ENCODE results near the gene HMGCS2. TPM values are rescaled to one million over a fixed set of nuclear protein-coding genes. Genes with fewer than 3 reads are reported as not detected.
A peak's percentile ranks its signal among the peaks of the same experiment; 100 is the strongest.
"Not testable (repeated sequence)": the region's sequence is repeated elsewhere in the genome, so short reads cannot be mapped to it uniquely, and the experiment has no call there.

Gene HMGCS2
- total RNA-seq, 2 donors from 2014 or later, result not detected

DNA sequence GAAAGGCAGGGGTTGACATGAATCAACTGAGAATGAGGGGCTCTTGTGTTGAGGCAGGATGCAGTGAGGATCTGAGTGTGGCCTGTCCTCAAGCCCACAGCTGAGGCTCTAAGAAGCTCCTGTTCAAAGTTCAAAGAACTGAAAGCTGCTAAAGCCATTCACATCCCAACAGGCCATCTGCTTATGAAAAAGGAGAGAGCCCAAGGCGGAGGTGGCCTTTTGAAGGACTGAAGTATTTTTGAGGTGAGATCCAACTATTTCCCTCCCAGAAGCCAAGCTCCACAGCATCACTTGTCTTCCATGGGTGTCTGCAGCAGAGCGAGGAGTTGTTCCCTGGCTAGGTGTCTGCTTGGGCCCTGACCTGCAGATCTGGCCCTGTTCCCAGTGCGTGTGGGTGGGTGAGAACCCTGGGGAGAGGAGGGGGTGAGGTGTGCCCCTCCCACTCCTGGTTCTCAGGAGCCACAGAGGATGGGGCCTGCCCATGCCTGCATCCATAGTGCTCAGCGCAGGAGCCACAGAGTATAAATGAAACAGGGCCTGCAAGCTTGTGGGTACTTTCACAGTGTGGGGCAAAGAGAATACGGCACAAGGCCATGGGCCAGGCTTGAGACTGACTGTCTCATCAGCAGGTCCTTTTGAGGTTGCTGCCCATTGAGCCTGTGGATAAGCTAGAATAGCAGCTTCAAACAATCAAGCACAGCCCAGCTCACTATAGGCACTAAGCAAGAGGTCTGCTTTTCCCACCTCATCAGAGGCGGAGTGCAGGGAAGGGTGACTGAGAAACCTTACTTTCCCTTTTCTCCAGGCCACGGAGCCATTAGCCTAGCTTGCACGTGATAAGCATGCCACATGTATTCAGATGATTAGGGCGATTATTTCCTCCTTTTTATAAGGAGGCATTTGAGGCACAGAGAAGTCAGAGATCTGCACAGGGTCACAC lies 26.8 kb upstream of the HMGCS2 start:
- ATAC-seq (no peak), DNase-seq (ENCODE audit: low spot score in 2 of 2) (no peak)
- peaks cover 0 to 4% of the 10 kb centered on the region in 2 donors for H3K36me3 Mint-ChIP-seq
- no peaks in the 10 kb centered on the region for H3K9me3 Mint-ChIP-seq
- H3K27ac Mint-ChIP-seq, result peak overlapping the region in 1 of 2 donors; percentile 8

DNA sequence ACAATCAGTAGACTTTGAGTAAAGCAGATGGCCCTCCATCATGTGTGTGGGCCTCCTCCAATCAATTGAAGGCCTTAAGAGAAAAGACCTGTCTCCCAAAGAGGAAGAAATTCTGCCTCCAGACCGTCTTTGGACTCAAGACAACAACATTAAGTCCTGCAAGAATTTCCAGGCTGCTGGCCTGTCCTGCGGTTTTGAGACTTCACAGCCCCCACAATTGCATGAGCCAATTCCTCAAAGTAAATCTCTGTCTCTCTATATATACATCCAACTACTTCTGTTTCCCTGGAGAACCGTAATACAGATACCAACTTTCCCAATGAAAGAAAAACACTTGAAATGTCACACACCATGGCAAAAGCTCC lies 26.2 kb upstream of the HMGCS2 start:
- peak overlapping the region in 1 of 2 donors; percentile 8 for H3K27ac Mint-ChIP-seq

DNA sequence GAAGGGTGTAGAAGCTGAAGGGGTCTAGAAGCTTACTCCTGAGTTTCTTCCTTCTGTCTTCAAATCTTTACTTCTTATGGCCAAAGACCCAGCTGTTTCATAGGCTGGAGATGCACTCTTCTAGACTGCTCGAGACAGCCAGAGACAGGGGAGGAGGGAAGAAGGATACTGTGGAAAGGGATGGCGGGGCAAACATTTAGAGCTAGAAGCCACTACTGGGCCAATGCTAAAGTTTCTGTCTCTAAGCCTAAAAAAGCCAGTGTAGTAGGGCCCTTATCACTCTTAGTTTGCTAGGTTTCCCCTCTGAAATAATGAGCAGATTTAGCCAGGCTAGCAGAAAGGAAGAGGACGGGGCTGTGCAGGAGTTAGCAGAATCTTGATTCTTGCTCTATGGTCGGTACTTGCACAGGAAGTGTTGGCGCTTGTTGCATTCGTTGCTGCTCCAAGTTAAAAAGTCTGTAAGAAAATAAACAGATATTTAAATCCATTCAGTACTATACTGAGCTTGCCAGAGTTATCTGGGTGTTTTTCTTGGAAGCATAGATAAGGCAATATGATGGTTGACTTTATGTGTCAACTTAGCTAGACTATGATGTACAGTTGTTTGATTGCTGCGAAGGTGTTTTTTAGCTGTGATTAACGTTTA lies 25.6 kb upstream of the HMGCS2 start:
- ATAC-seq (no peak), DNase-seq (ENCODE audit: low spot score in 2 of 2) (no peak)
- peaks cover 0 to 4% of the 10 kb centered on the region in 2 donors for H3K36me3 Mint-ChIP-seq
- H3K9me3 Mint-ChIP-seq, result no peaks in the 10 kb centered on the region
- H3K27ac Mint-ChIP-seq, result no peak overlapping the region

More for the DNA sequence above, 26.2 kb upstream of the HMGCS2 start:
- ATAC-seq (no peak), DNase-seq (ENCODE audit: low spot score in 2 of 2) (no peak)
- Mint-ChIP-seq H3K9me3 (no peaks in the 10 kb centered on the region), H3K36me3 (peaks cover 0 to 4% of the 10 kb centered on the region in 2 donors)

DNA sequence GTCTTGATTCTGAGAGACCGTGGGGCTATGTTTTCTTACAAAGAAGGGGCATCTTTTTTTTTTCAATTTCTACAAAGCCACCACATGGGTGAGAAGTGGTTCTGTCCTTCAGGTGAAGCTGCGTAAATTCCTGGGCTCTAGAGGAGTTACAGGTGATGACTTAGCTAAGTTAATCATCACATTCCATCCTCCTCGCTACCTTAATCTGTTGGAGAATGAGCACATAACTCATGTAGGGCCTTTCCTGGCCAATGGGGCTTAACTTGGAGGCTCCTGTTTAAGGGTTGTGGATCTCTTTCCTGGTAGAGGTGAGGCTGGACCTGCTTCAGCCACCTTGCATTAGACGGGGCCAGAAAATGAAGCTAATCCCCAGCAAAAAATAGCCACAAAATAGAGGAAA lies 22.7 kb upstream of the HMGCS2 start:
- ATAC-seq, result no peak
- H3K9me3 Mint-ChIP-seq, result no peaks in the 10 kb centered on the region
- DNase-seq (ENCODE audit: low spot score in 2 of 2), result no peak
- peaks cover 0 to 4% of the 10 kb centered on the region in 2 donors for H3K36me3 Mint-ChIP-seq
- no peak overlapping the region for H3K27ac Mint-ChIP-seq

DNA sequence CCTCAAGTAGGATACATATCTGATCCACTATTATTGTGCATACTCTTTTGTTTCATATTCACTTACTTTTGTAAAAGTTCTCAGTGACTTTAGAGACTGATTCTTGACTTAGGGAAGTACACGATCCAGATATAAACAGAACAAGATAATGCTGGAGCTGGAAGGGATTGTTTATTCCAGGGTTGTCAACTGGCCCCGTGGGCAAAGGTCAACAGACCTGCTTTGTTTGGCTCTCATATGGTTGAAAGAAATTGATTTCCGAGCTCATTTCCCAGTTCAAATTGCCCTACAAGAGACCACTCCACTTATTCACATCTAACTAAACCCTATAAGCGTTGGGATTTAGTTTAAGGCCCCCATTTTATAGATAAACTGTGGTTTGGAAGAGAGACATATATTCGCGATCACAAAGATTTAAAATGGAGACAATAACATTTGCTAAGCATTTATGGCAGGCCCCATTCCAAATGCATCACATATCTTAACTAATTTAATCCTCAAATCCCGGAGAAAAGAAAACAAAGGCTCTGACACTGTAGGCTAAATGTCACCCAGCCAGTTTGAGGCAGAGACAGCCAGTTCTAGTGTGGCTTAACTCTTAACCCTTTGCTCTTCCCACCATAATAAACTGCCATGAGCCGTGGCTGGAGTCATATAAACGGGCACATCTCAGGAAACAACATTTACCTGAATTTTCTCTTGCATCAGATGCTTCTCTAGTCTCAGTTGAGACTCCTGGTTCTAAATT lies 21.9 kb upstream of the HMGCS2 start:
- no peak for ATAC-seq
- H3K27ac Mint-ChIP-seq, result no peak overlapping the region
- no peaks in the 10 kb centered on the region for H3K9me3 Mint-ChIP-seq
- peaks cover 0 to 4% of the 10 kb centered on the region in 2 donors for H3K36me3 Mint-ChIP-seq
- no peak for DNase-seq (ENCODE audit: low spot score in 2 of 2)

DNA sequence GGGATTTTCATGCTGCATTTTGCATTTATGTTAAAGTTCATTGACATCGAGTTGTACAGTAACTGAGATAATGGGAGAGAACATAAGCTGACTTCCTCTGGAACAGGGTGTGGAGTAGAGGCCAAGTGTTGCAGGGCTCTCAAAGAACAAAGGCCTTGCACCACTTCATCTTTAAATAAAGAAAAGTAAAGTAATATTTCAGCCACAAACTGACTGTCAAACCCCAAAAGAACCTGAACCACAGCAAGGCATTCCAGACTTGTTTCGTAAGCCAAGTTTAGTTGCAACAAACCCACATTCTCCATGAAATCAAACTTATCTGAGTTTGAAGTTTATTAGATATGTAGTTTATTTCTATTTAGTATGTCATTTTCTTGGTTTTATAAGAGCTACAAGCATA lies 19.1 kb upstream of the HMGCS2 start:
- H3K27ac Mint-ChIP-seq, result no peak overlapping the region
- ATAC-seq (no peak), DNase-seq (ENCODE audit: low spot score in 2 of 2) (no peak)
- no peaks in the 10 kb centered on the region for H3K36me3 Mint-ChIP-seq
- H3K9me3 Mint-ChIP-seq, result no peaks in the 10 kb centered on the region

DNA sequence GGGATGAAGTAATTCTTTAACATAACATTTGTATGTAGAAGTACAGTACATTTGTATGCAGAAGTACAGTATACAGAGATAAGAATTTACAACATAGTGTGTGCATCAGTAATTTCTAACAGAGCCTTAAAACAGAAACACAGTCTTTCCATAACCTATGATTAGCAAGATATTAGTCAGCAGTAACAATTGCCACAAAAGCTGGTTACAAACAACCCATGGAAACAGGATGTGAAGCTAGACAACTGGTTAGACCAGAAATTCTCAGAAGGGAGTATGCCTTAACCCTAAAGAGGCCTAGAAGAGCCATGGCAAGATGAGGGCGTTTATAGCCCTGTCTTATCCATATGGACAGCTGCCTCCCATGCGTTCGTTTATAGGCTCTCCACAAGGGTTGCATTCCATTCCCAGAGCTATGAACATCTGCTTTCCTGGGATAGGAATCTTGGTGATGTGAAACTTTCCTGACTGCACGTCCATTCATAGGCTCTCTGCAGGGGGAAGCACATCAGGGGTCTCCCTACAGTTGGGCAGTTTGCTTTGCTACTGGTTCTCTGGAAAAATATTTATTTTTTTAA lies 17.9 kb upstream of the HMGCS2 start:
- H3K36me3 Mint-ChIP-seq; DNase-seq (ENCODE audit: low spot score in 2 of 2); H3K27ac Mint-ChIP-seq; H3K9me3 Mint-ChIP-seq: not testable (repeated sequence)
- ATAC-seq, result peak in 1 of 2 donors; percentile 32

DNA sequence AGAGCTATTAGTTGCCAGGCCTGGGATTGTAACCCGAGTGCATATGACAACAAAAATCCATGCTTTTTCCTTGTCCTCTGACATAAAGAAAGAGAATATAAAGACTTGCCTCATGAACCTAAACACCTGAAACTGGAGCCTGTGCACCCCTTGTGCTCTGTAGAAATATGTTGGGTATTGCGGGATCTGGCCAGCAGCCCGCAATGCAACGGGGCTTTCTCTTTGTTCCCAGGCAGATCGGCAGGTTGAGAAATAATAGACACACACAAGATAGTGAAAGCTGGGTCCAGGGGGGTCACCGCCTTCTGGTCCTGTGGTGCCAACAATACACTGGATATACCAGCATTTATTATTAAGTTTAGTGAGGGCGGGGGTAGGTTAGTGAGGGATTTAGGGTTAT lies 17.3 kb upstream of the HMGCS2 start:
- not testable (repeated sequence) for H3K27ac Mint-ChIP-seq, H3K36me3 Mint-ChIP-seq, ATAC-seq

DNA sequence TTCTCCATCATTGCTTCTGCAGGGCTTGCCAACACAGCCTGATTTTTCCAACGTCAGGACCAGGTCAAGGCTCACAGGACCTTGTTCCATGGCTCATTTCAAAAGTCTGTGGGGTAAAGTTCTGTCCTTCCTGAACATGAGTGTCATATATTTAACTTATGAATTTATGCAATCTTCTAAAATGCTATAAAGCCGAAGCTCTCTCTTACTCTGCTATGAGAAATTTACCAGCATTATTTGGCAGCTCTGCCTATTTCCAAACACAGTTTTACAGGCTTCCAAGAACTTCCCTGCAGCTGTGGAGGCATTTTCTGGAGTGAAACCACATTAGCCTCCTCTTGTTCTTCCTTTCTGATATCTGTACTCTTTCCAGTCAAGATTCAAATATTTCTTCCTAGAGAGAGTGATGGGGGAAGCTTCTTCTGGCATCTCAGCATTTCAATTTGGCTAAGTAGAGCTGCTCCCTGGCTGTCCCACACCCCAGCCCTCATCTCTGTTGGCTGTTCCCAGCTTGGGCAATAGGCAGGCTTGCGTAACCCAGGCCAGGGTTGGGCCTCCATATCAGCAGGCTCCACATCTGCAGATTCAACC lies 15.6 kb upstream of the HMGCS2 start:
- DNase-seq (ENCODE audit: low spot score in 2 of 2) (no peak), ATAC-seq (no peak)
- Mint-ChIP-seq H3K36me3 (no peaks in the 10 kb centered on the region), H3K27ac (no peak overlapping the region), H3K9me3 (no peaks in the 10 kb centered on the region)

More for the DNA sequence above, 17.3 kb upstream of the HMGCS2 start:
- not testable (repeated sequence) for DNase-seq (ENCODE audit: low spot score in 2 of 2); H3K9me3 Mint-ChIP-seq

DNA sequence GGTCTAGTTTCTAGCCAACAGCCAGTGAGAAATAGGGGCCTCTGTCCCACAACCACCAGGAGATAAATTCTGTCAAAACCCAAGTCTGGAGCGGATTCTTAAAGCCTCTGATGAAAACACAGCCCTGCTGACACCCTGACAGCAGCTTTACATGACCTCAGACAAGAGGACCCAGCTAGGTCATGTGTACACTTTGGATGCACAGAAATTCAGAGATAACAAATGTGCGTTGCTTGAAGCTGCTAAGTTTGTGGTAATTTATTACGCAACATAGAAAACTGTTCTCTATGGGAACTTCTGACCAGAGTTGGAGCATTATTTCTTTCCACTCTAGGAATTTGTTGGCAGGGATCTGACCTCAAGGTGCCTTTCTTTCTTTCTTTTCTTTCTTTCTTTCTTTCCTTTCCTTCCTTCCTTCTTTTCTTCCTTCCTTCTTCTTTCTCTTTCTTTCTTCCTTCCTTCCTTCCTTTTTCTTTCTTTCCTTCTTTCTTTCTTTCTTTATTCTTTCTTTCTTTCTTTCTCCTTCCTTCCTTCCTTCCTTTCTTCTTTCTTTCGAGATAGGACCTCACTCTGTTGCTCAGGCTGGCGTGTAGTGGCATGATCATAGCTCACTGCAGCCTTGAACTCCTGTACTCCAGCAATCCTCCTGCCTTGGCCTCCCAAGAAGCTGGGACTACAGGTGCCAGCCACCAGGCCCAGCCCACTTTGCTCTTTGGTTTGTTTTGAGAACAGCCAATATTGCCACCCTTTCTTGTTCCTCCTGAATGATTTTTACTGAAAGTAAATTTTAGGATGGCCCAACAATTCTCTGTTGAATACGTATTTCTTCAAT lies 14.9 kb upstream of the HMGCS2 start:
- Mint-ChIP-seq H3K9me3 (no peaks in the 10 kb centered on the region), H3K27ac (peak overlapping the region in 1 of 2 donors; percentile 41), H3K36me3 (no peaks in the 10 kb centered on the region)
- no peak for DNase-seq (ENCODE audit: low spot score in 2 of 2)
- ATAC-seq, result no peak

DNA sequence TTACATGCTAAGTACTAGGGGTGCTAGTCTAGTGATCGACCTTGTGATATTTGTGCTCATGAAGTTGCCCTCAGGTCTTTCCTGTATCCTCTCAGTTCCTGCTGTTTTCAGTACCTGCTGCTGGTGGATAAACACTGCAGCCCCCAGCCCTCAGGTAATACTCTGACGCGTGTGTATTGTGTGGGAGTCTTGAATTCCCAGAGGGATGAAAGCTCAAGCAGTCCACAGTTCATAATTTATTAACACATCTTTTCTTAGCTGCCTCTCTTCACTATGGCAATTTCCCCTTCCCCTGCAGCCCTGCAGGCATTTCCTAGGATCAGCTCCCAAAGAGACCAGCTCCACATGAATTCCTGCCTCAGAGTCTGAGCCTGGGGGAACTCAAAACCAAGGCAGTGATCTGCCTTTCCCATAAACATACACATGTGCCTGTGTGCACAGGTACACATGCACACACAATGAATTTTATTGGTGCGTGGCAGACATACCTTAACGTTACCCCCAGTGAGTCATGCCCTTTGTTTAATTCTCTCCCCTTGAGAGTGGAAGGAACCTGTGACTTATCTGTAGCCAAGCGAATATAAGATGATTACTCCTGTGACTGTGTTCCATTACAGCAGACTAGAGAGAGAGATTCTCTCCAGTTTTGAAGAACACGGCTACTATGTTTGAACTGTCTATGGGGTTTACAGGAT lies 14.1 kb upstream of the HMGCS2 start:
- ATAC-seq, result peak in 1 of 2 donors; percentile 83
- H3K27ac Mint-ChIP-seq, result no peak overlapping the region
- no peaks in the 10 kb centered on the region for H3K36me3 Mint-ChIP-seq

DNA sequence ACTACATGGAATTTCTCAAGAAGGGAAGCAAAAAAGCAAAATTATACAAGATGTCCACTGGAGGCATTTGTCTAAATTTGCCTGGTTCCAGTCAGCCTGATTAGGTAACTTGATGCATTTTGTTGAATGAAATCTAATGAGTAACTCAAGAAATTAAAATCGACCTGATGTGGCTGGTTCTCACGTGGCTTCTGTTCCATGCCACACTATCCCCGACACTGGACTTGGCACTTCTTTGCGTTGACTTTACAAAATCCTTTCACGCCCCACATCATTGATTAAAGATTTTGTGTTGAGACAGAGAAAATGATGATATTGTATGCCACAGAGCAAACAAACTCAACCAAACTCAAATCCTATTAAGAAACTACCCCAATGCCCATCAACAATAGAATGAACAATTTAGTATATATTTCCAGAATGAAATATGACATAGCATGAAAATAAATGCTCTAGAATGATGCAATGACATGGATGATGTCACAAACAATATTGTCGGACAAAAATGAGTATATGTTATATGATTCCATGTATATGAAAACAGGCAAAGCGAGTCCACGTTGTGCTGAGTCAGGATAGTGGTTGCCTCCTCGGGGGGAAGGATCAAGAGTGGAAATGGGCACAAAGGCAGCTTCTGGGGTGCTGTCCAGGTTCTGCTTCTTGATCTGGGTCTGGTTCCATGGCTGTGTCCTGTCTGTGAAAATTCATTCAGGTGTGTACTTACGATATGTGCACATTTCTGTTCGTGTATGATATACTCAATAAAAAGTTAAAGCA lies 12.9 kb upstream of the HMGCS2 start:
- DNase-seq (ENCODE audit: low spot score in 2 of 2) (no peak), ATAC-seq (no peak)
- Mint-ChIP-seq H3K9me3 (no peaks in the 10 kb centered on the region), H3K36me3 (no peaks in the 10 kb centered on the region), H3K27ac (no peak overlapping the region)

More for the DNA sequence above, 14.1 kb upstream of the HMGCS2 start:
- no peaks in the 10 kb centered on the region for H3K9me3 Mint-ChIP-seq
- no peak for DNase-seq (ENCODE audit: low spot score in 2 of 2)

DNA sequence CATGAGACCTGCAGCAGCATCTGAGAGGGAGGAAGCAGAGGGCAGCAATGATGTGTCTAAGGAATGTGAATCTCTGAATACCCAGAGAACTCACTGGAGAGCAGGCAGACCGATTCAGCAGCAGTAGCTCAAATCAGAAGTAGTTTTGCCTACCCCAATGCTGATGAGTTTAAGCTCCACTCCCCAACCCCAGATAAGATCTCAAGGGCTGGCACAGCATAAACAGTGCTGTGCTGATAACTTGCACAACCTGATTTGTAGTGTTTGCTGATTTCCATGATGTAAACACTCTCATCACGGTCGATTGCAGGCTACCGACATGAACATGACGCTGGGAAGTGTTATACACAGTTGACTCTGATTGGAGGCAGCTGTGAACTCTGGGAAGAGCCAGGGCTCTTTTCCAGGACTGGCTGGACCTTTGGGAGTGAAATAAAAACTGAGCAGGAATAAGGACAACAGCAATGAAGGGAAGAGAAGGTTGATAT lies 11.2 kb upstream of the HMGCS2 start:
- ATAC-seq, result no peak
- Mint-ChIP-seq H3K36me3 (no peaks in the 10 kb centered on the region), H3K27ac (no peak overlapping the region), H3K9me3 (no peaks in the 10 kb centered on the region)
- no peak for DNase-seq (ENCODE audit: low spot score in 2 of 2)

DNA sequence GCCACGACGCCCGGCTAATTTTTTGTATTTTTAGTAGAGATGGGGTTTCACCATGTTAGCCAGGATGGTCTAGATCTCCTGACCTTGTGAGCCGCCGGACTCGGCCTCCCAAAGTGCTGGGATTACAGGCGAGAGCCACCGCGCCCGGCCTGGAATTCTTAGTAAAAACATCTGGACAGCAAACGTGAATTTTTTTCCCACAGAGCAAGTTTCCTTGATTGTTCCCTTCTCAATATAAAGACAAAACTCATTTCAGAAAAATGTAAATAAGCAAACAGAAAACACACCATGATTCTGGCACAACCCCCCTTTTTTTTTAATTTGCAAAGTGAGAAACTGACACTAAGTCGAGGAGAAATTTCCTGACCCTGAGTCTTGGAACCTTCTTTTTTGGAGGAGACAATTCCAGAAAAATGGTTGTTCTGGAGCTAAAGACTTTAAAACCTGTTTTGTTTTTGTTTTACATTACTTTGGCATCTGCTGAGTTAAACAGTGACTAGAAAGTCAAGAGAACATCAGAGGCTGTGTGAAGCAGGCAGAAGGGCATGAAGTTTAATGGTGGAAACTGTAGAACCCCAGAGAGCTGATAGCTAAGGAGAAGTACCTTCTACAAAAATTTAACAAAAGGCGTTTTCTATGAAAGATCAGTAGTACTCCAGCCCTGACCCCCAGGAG lies 10.3 kb upstream of the HMGCS2 start:
- no peaks in the 10 kb centered on the region for H3K9me3 Mint-ChIP-seq
- ATAC-seq, result no peak
- no peak for DNase-seq (ENCODE audit: low spot score in 2 of 2)
- H3K27ac Mint-ChIP-seq, result peak overlapping the region in 1 of 2 donors; percentile 60
- no peaks in the 10 kb centered on the region for H3K36me3 Mint-ChIP-seq
